Eye (tissue), 1 donor: ENCODE data around the gene GNAL.
"Not testable (repeated sequence)": the region's sequence is repeated elsewhere in the genome, so short reads cannot be mapped to it uniquely, and the experiment has no call there.

Source experiments
- DNase-seq: peaks from one replicate; pipeline ENCODE4 v3.0.0-alpha.2; 2015

Gene GNAL

GRCh38 chr18:11669948-11670275 is 19.2 kb upstream of the GNAL start:
- no peak for DNase-seq

- no peak for DNase-seq
Measured at GRCh38 chr18:11671156-11671555, 17.9 kb upstream of the GNAL start.

GRCh38 chr18:11672198-11672597 is 16.9 kb upstream of the GNAL start:
- no peak for DNase-seq

DNA sequence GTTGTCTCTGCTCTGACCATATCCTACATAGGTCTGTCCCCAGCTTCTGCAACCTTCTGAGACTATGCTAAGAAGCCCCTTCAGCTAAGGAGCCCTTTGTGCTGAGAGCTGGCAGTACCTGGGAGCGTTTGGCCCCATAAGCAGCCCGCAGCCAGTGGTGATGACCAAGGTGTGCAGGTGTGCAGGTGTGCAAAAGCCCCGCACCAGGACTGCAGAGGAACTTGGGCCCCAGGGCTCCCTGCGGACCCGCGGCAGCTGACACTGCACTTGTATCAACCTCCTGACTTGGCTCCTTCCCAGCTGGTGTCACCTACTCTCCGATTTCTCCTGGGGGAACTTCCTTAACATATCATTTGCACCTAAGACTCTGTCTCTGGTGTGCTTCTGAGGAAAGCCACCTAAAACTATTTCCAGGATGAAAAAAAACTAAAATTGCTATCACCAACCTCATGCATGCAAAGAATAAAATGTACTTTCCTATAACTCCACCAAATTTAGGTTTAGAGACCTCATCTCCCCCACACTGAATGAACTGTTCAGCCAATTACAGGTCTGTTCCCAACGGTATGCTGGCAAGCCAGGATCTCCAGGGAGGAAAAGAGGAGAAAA is 16.1 kb upstream of the GNAL start:
- no peak for DNase-seq

GRCh38 chr18:11673560-11673959 is 15.5 kb upstream of the GNAL start:
- DNase-seq = no peak

- no peak for DNase-seq
Measured at GRCh38 chr18:11674119-11674518, 14.9 kb upstream of the GNAL start.

DNA sequence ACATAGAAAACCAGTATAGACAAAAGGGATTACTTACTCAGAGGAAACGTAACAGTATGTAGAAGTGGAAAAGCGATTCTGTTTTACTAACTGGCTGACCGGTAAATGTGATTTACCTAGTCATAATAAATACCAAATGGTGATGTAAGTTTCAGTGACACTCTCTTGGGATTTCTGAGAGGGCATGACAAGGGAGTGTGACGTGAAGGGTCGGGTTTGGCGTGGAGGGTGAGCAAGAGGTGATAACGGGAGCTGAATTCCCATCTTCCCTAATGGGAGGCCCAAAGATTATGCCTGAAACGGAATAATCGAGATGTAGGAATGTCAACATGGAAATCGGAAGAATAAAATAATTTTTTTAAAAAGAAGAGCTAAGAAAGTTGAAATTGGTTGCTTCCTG is 12.7 kb upstream of the GNAL start:
- no peak for DNase-seq

GRCh38 chr18:11676867-11677266 is 12.2 kb upstream of the GNAL start:
- DNase-seq = no peak

DNA sequence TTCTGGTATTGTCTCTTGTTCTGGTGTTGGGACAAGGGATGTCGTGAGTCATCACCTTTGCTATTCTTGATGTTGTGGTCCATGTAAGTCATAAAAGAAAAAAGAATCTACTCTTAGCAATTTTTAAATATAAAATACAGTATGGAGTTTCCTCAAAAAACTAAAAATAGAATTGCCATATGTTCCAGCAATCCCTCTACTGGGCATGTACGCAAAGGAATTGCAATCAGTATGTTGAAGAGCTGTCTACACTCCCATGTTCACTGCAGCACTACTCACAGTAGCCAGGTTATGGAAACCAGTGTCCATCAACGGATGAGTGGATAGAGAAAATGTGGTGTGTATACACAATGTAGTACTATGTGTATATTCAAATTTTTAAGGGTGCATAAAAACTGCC is 10.9 kb upstream of the GNAL start:
- no peak for DNase-seq

GRCh38 chr18:11689669-11690565 is 853 bp downstream of the GNAL start:
- peak; percentile 81 for DNase-seq

DNA sequence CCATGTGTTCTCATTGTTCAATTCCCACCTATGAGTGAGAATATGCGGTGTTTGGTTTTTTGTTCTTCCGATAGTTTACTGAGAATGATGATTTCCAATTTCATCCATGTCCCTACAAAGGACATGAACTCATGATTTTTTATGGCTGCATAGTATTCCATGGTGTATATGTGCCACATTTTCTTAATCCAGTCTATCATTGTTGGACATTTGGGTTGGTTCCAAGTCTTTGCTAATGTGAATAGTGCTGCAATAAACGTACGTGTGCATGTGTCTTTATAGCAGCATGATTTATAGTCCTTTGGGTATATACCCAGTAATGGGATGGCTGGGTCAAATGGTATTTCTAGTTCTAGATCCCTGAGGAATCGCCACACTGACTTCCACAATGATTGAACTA is 1.6 kb downstream of the GNAL start:
- DNase-seq = not testable (repeated sequence)

GRCh38 chr18:11695736-11696135 is 6.7 kb downstream of the GNAL start:
- peak; percentile 13 for DNase-seq

GRCh38 chr18:11696451-11696850 is 7.4 kb downstream of the GNAL start:
- DNase-seq = no peak

DNA sequence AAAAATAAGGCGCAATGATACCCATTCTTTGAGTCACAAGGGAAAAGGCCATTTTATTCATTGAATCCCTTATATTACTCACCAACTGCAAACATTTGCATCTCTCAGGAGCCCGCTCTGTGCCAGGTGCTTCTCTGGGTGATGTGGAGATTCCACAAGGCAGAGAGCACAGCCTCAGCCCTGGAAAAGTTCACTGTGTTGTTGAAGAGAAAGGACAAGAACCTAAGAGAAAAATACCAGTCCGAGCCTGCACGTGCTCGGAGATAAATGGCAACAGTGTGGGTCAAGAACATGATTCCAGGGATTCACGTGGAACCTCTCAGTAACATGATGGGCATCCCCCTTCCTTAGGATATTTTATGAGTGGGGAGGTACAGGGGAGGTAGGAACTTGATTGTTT is 11.8 kb downstream of the GNAL start:
- DNase-seq = no peak

- DNase-seq = no peak
Measured at GRCh38 chr18:11710578-11710977, 21.5 kb downstream of the GNAL start.

- no peak for DNase-seq
Measured at GRCh38 chr18:11713756-11714155, 24.7 kb downstream of the GNAL start.

GRCh38 chr18:11714244-11714918 is 25.3 kb downstream of the GNAL start:
- no peak for DNase-seq

DNA sequence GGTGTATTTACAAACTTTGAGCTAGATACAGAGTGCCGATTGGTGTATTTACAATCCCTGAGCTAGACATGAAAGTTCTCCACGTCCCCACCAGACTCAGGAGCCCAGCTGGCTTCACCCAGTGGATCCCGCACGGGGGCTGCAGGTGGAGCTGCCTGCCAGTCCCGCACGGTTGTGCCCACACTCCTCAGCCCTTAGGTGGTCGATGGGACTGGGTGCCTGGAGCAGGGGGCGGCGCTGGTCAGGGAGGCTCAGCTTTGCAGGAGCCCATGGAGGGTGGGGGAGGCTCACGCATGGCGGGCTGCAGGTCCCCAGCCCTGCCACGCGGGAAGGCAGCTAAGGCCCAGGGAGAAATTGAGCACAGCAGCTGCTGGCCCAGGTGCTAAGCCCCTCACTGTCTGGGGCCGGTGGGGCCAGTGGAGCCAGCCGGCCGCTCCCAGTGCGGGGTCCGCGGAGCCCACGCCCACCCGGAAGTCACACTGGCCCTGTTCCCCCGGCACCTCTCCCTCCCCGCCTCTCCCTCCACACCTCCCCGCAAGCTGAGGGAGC is 27.8 kb downstream of the GNAL start:
- DNase-seq = not testable (repeated sequence)

- no peak for DNase-seq
Measured at GRCh38 chr18:11719050-11719449, 30.0 kb downstream of the GNAL start.

DNA sequence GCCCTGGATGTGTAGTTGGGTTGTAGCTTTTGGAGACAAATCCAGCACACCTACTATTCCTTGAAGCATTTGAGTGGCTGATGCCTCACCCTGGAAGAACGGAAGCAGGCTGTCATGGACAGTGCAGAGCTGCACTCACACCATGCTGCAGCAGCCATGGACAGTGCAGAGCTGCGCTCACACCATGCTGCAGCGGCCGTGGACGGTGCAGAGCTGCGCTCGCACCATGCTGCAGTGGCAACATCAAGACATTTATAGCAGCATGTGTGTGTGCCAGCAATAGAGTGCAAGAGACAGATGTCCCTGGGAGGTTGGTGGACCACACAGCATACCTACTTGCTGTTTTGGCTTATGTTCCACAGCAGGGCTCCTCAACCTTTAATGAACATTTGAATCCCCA is 30.6 kb downstream of the GNAL start:
- no peak for DNase-seq

- DNase-seq = no peak
Measured at GRCh38 chr18:11721720-11722119, 32.7 kb downstream of the GNAL start.

- DNase-seq = no peak
Measured at GRCh38 chr18:11724781-11725180, 35.7 kb downstream of the GNAL start.

- no peak for DNase-seq
Measured at GRCh38 chr18:11726556-11726955, 37.5 kb downstream of the GNAL start.

- DNase-seq = no peak
Measured at GRCh38 chr18:11728249-11728648, 39.2 kb downstream of the GNAL start.
